ENCODE measurements around the gene PRSS12. TPM values are rescaled to one million over a fixed set of nuclear protein-coding genes. Genes with fewer than 3 reads are reported as not detected.

The PRSS12 gene
- total and polyA plus RNA-seq, 2 donors (not counting 1 experiment from before 2014, with no cell fraction given) = not detected

DNA sequence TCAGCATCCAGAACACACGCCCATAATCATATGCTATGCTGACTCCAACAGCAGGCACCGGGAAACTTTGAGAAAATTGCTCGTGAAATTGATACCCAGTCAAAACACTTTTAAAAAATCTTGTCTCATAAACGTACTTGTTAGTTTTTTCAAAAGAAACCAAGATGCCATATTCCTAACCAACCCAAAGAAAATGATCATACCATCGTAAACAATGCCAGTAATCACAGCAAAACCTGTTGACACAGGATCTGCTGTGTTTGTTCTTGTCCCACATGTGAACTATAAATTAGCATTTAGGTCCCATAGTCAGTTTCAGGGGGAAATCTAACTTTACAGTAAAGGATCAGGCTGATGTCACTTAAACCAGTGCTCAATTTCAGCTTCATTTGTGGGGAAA is 23.0 kb downstream of the PRSS12 start:
- H3K27me3 ChIP-seq (replicated peaks in 1 of 4; ENCODE audit: control extremely low read depth in 1 of 4, control insufficient read depth in 3 of 4, insufficient read depth in 4 of 4, low read length in 3 of 4) = no peaks in the 10 kb centered on the region
- no peak overlapping the region for H3K4me2 ChIP-seq (replicated peaks; ENCODE audit: low read depth, low read length, poor library complexity, severe bottlenecking)
- H3K27me3 Mint-ChIP-seq = peaks cover 13% of the 10 kb centered on the region
- no peak overlapping the region for H3K4me3 ChIP-seq (ENCODE audit: control extremely low read depth in 1 of 5, extremely low read depth in 1 of 5, insufficient read depth in 1 of 5, low read depth in 2 of 5, low read length in 4 of 5)
- DNase-seq (no peak), ATAC-seq (ENCODE audit: low read depth) (no peak)
- H4K20me1 ChIP-seq (ENCODE audit: control insufficient read depth, insufficient read depth, low read length, poor library complexity, severe bottlenecking) = no peaks in the 10 kb centered on the region
- no peaks in the 10 kb centered on the region for H3K9me3 ChIP-seq (ENCODE audit: control extremely low read depth in 1 of 3, control insufficient read depth in 2 of 3, insufficient read depth in 1 of 3, low read length in 2 of 3)
- no peak overlapping the region for H3K27ac Mint-ChIP-seq
- no peak overlapping the region for H3K4me3 Mint-ChIP-seq
- H3K36me3 ChIP-seq (replicated peaks in 1 of 2; ENCODE audit: control extremely low read depth in 1 of 2, control insufficient read depth in 1 of 2, extremely low read depth in 1 of 2, insufficient read depth in 2 of 2, low read length in 1 of 2) = no peaks in the 10 kb centered on the region
- ChIA-PET POLR2A (no interaction called here), CTCF (no interaction called here)
- H3K79me2 ChIP-seq (ENCODE audit: control insufficient read depth, insufficient read depth, low read length) = no peaks in the 10 kb centered on the region
- H2AFZ ChIP-seq (ENCODE audit: insufficient read depth, low read depth, low read length, poor library complexity, severe bottlenecking) = no peak overlapping the region
- no peak for TF ChIP-seq EZH2 (IDR thresholded peaks at IDR 0.05; ENCODE audit: borderline replicate concordance, insufficient read depth, low read depth, low read length, poor library complexity, severe bottlenecking)
- TF ChIP-seq, protein P1, sequence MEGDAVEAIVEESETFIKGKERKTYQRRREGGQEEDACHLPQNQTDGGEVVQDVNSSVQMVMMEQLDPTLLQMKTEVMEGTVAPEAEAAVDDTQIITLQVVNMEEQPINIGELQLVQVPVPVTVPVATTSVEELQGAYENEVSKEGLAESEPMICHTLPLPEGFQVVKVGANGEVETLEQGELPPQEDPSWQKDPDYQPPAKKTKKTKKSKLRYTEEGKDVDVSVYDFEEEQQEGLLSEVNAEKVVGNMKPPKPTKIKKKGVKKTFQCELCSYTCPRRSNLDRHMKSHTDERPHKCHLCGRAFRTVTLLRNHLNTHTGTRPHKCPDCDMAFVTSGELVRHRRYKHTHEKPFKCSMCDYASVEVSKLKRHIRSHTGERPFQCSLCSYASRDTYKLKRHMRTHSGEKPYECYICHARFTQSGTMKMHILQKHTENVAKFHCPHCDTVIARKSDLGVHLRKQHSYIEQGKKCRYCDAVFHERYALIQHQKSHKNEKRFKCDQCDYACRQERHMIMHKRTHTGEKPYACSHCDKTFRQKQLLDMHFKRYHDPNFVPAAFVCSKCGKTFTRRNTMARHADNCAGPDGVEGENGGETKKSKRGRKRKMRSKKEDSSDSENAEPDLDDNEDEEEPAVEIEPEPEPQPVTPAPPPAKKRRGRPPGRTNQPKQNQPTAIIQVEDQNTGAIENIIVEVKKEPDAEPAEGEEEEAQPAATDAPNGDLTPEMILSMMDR (IDR thresholded peaks at IDR 0.05) = no peak
- H3K4me1 ChIP-seq (ENCODE audit: control insufficient read depth in 2 of 2, insufficient read depth in 2 of 2, low read length in 2 of 2) = no peaks in the 10 kb centered on the region
- intact Hi-C loops (cut with micrococcal nuclease) = no loop called here
- WGBS (ENCODE audit: insufficient coverage) = 97% methylated on average over 4 of the region's 5 CpGs
- no peaks in the 10 kb centered on the region for H3K9me3 Mint-ChIP-seq (ENCODE audit: insufficient read depth)
- no peak overlapping the region for H3K9ac ChIP-seq (ENCODE audit: low read length)
- no peaks in the 10 kb centered on the region for H3K4me1 Mint-ChIP-seq
- no peak overlapping the region for H3K27ac ChIP-seq (ENCODE audit: low read length in 2 of 2)

DNA sequence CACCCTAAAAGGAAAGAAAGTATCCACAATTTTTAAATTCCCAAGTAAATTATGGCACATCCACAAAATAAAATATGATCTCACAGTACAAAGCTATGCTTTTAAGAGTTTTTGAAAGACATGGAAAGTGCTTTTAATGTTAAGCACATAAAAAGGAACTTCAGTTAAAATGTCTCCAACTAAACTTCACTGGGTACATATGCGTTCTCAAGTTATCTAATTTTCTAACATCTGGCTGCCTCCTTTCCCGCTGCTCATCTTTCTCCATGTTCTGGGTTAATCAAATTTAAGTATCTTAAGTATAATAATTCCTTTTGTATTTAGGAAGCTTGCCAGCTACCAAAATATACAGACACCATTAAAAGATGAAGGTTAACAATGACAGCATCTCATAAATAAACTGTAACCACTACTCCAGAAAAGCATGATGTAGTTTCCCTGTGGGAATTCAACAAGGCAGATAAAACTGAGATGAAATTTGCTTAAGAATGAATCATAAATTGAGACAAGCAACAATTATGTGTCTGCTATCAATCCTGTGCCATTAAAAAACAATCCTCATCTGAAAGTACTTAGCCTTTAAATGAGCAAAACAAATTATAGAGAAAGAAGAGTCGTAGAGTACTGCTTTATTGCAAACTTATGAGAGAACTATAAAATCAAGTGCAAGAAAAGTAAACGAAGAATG is 25.1 kb downstream of the PRSS12 start:
- no peak overlapping the region for H3K27ac Mint-ChIP-seq

More for the DNA sequence above, 25.1 kb downstream of the PRSS12 start:
- Mint-ChIP-seq H3K9me3 (ENCODE audit: insufficient read depth) (no peaks in the 10 kb centered on the region), H3K27me3 (peaks cover 6% of the 10 kb centered on the region), H3K4me1 (no peaks in the 10 kb centered on the region), H3K4me3 (no peak overlapping the region)
- no peak overlapping the region for H3K4me3 ChIP-seq (ENCODE audit: control extremely low read depth in 1 of 5, extremely low read depth in 1 of 5, insufficient read depth in 1 of 5, low read depth in 2 of 5, low read length in 4 of 5)
- intact Hi-C loops (cut with micrococcal nuclease) = no loop called here
- H2AFZ ChIP-seq (ENCODE audit: insufficient read depth, low read depth, low read length, poor library complexity, severe bottlenecking) = no peak overlapping the region
- DNase-seq = no peak
- no peaks in the 10 kb centered on the region for H3K9me3 ChIP-seq (ENCODE audit: control extremely low read depth in 1 of 3, control insufficient read depth in 2 of 3, insufficient read depth in 1 of 3, low read length in 2 of 3)
- no peaks in the 10 kb centered on the region for H3K4me1 ChIP-seq (ENCODE audit: control insufficient read depth in 2 of 2, insufficient read depth in 2 of 2, low read length in 2 of 2)
- POLR2A ChIA-PET = no interaction called here
- no peak overlapping the region for H3K9ac ChIP-seq (ENCODE audit: low read length)
- WGBS (ENCODE audit: insufficient coverage) = no CpG with 5 or more reads among the region's 4 CpGs
- ATAC-seq (ENCODE audit: low read depth) = no peak
- H3K36me3 ChIP-seq (replicated peaks in 1 of 2; ENCODE audit: control extremely low read depth in 1 of 2, control insufficient read depth in 1 of 2, extremely low read depth in 1 of 2, insufficient read depth in 2 of 2, low read length in 1 of 2) = no peaks in the 10 kb centered on the region
- H3K27ac ChIP-seq (ENCODE audit: low read length in 2 of 2) = no peak overlapping the region
- no peaks in the 10 kb centered on the region for H3K27me3 ChIP-seq (replicated peaks in 1 of 4; ENCODE audit: control extremely low read depth in 1 of 4, control insufficient read depth in 3 of 4, insufficient read depth in 4 of 4, low read length in 3 of 4)
- TF ChIP-seq EZH2 (IDR thresholded peaks at IDR 0.05; ENCODE audit: borderline replicate concordance, insufficient read depth, low read depth, low read length, poor library complexity, severe bottlenecking) = no peak
- TF ChIP-seq, protein P1 (IDR thresholded peaks at IDR 0.05) = no peak
- CTCF ChIA-PET = no interaction called here
- H4K20me1 ChIP-seq (ENCODE audit: control insufficient read depth, insufficient read depth, low read length, poor library complexity, severe bottlenecking) = no peaks in the 10 kb centered on the region
- H3K79me2 ChIP-seq (ENCODE audit: control insufficient read depth, insufficient read depth, low read length) = no peaks in the 10 kb centered on the region
- H3K4me2 ChIP-seq (replicated peaks; ENCODE audit: low read depth, low read length, poor library complexity, severe bottlenecking) = no peak overlapping the region
